Ishikawa (cell line): ENCODE measurements around the gene RACGAP1.

Experiments used
- CEBPB ChIP-seq: IDR thresholded peaks from 2 replicates; pipeline ENCODE4 v1.6.1; 2012
- CREB1 ChIP-seq: IDR thresholded peaks from 2 replicates; pipeline ENCODE4 v1.6.1; 2012; ENCODE audit warnings: low read depth
- EGR1 ChIP-seq: IDR thresholded peaks from 2 replicates; pipeline ENCODE4 v1.6.1; 2012
- EP300 ChIP-seq: IDR thresholded peaks from 2 replicates; pipeline ENCODE4 v1.6.1; 2012; ENCODE audit warnings: borderline replicate concordance
- FOXM1 ChIP-seq: IDR thresholded peaks from 2 replicates; pipeline ENCODE4 v1.6.1; 2012; ENCODE audit warnings: low read depth, borderline replicate concordance
- MAX ChIP-seq: IDR thresholded peaks from 2 replicates; pipeline ENCODE4 v1.6.1; 2012
- NFIC ChIP-seq: IDR thresholded peaks from 2 replicates; pipeline ENCODE4 v1.6.1; 2012
- RAD21 ChIP-seq: IDR thresholded peaks from 2 replicates; pipeline ENCODE4 v1.6.1; 2012; ENCODE audit warnings: low read depth
- REST ChIP-seq: IDR thresholded peaks from 2 replicates; pipeline ENCODE4 v1.6.1; 2012; ENCODE audit warnings: low read depth, mild to moderate bottlenecking
- TAF1 ChIP-seq: IDR thresholded peaks from 2 replicates; pipeline ENCODE4 v1.6.1; 2012; ENCODE audit warnings: low read depth, mild to moderate bottlenecking
- TCF12 ChIP-seq: IDR thresholded peaks from 2 replicates; pipeline ENCODE4 v1.6.1; 2012; ENCODE audit warnings: low read depth
- TEAD4 ChIP-seq: IDR thresholded peaks from 2 replicates; pipeline ENCODE4 v1.6.1; 2012
- USF1 ChIP-seq: IDR thresholded peaks from 2 replicates; pipeline ENCODE4 v1.6.1; 2012
- YY1 ChIP-seq: IDR thresholded peaks from 2 replicates; pipeline ENCODE4 v1.6.1; 2012; ENCODE audit warnings: low read depth
- ZBTB7A ChIP-seq: IDR thresholded peaks from 2 replicates; pipeline ENCODE4 v1.6.1; 2012; ENCODE audit warnings: low read depth

Gene RACGAP1

GRCh38 chr12:49955899-49956662 is 69.2 kb downstream of the RACGAP1 start:
- TF ChIP-seq ZBTB7A (no peak), YY1 (no peak)

GRCh38 chr12:49954863-49955830 is 70.1 kb downstream of the RACGAP1 start:
- TF ChIP-seq YY1 = no peak
- TF ChIP-seq TAF1 = no peak
- TF ChIP-seq TCF12 = no peak
- TF ChIP-seq EGR1 = no peak
- TF ChIP-seq RAD21 = no peak
- no peak for TF ChIP-seq USF1
- no peak for TF ChIP-seq CREB1
- no peak for TF ChIP-seq TEAD4
- TF ChIP-seq REST = no peak
- TF ChIP-seq ZBTB7A = no peak
- TF ChIP-seq NFIC = no peak
- TF ChIP-seq FOXM1 = no peak
- no peak for TF ChIP-seq MAX
- no peak for TF ChIP-seq EP300
- no peak for TF ChIP-seq CEBPB

- no peak for TF ChIP-seq MAX
- TF ChIP-seq REST = no peak
- TF ChIP-seq CEBPB = no peak
- no peak for TF ChIP-seq YY1
- TF ChIP-seq EP300 = no peak
- TF ChIP-seq ZBTB7A = no peak
- TF ChIP-seq TCF12 = no peak
- TF ChIP-seq CREB1 = no peak
- no peak for TF ChIP-seq TAF1
- no peak for TF ChIP-seq TEAD4
- no peak for TF ChIP-seq EGR1
- no peak for TF ChIP-seq USF1
- TF ChIP-seq FOXM1 = no peak
- TF ChIP-seq NFIC = no peak
- no peak for TF ChIP-seq RAD21
Observed at GRCh38 chr12:49953961-49954846, 71.1 kb downstream of the RACGAP1 start.

- TF ChIP-seq RAD21 (no peak), CEBPB (no peak), NFIC (no peak), USF1 (no peak), ZBTB7A (no peak), FOXM1 (no peak)
Observed at GRCh38 chr12:49953151-49953550, 72.1 kb downstream of the RACGAP1 start.
